HepG2 (cell line): ENCODE results near the gene TUBA4B. TPM values are rescaled to one million over a fixed set of nuclear protein-coding genes. Genes with fewer than 3 reads are reported as not detected.

Source experiments
- ATAC-seq: fragments of 200-7000 bp; cut with Tn5 transposase; 3 replicates; pipeline ENCODE4 v1.9.1; 2020; ENCODE audit warnings: mild to moderate bottlenecking, moderate library complexity
- BruUV-seq: library from RNA; stranded (reverse); fragments of 400-500 nt; replicated peaks from 2 replicates; lab custom pipeline; 2021; lab: Mats Ljungman, UMichigan
- CTCF ChIA-PET: fragments of 300-600 bp; formaldehyde crosslinking; extraction: SDS; loops from one replicate; lab custom pipeline; 2021; ENCODE audit warnings: low total read pairs, inconsistent platforms, low intra/inter-chr PET ratio; lab: Yijun Ruan, JAX
- POLR2A ChIA-PET: fragments of 350-600 bp; sonication (Branson Sonifier 250); formaldehyde crosslinking; loops from one replicate; lab custom pipeline; 2020; ENCODE audit warnings: antibody characterized with exemption, inconsistent platforms; lab: Yijun Ruan, JAX
- DNase-seq: peaks from one replicate; pipeline ENCODE4 v3.0.0-alpha.2; 2015; ENCODE audit warnings: low spot score
- FAIRE-seq: peaks from 3 replicates; lab custom pipeline; 2011; peaks lifted over from hg19 to GRCh38; lab: Jason Lieb, UNC
- H2AFZ ChIP-seq: one replicate; pipeline ENCODE4 v1.6.1; 2011; ENCODE audit warnings: low read length, inconsistent platforms
- H3K27ac ChIP-seq: fragments of 300-600 bp; 3 replicates; pipeline ENCODE4 v1.8.0; 2011; ENCODE audit warnings: mixed run types, mild to moderate bottlenecking, mixed read lengths, low read length, inconsistent platforms; ENCODE audit not compliant: insufficient read depth; ENCODE audit errors: extremely low read length
- H3K27me3 ChIP-seq, 2 experiments: fragments of 200-600 bp in 1 of 2; 2 replicates in 1 of 2; 3 replicates in 1 of 2; pipeline versions ENCODE4 v1.6.0 to v1.8.0; 2011; ENCODE audit warnings: low read length in 2 of 2, mild to moderate bottlenecking in 2 of 2, moderate library complexity in 2 of 2, inconsistent platforms in 1 of 2; ENCODE audit not compliant: insufficient read depth in 2 of 2, control insufficient read depth in 1 of 2
- H3K36me3 ChIP-seq, 2 experiments: fragments of 200-600 bp in 1 of 2; replicated peaks in 1 of 2; 2 replicates in 1 of 2; 3 replicates in 1 of 2; pipeline versions ENCODE4 v1.5.1 to v1.8.0; 2011; ENCODE audit warnings: low read length in 2 of 2, inconsistent platforms in 1 of 2; ENCODE audit not compliant: insufficient read depth in 2 of 2, control insufficient read depth in 1 of 2
- H3K4me1 ChIP-seq: 2 replicates; pipeline ENCODE4 v1.5.1; 2012; ENCODE audit warnings: low read length, inconsistent platforms; ENCODE audit not compliant: insufficient read depth
- H3K4me2 ChIP-seq: 2 replicates; pipeline ENCODE4 v1.6.0; 2011; ENCODE audit warnings: low read depth, low read length, inconsistent platforms
- H3K4me3 ChIP-seq, 3 experiments: fragments of 200-600 bp in 1 of 3; sonication (generic), shearing (Covaris generic) in 1 of 3; replicated peaks in 1 of 3; 2 replicates each; pipeline ENCODE4 v1.5.1; 2011 to 2016; ENCODE audit warnings: low read length in 3 of 3, inconsistent platforms in 2 of 3, low read depth in 2 of 3, mild to moderate bottlenecking in 2 of 3, control low read depth in 1 of 3, mixed read lengths in 1 of 3; ENCODE audit not compliant: insufficient read depth in 1 of 3
- H3K79me2 ChIP-seq: one replicate; pipeline ENCODE4 v1.6.1; 2011; ENCODE audit warnings: low read length, inconsistent platforms; ENCODE audit not compliant: insufficient read depth
- H3K9ac ChIP-seq: 2 replicates; pipeline ENCODE4 v1.6.0; 2011; ENCODE audit warnings: mild to moderate bottlenecking, low read depth, low read length, inconsistent platforms; ENCODE audit not compliant: insufficient read depth
- H3K9me3 ChIP-seq: 2 replicates; pipeline ENCODE4 v1.5.1; 2012; ENCODE audit warnings: mild to moderate bottlenecking, low read length
- H4K20me1 ChIP-seq: 2 replicates; pipeline ENCODE4 v1.6.0; 2011; ENCODE audit warnings: inconsistent platforms, mild to moderate bottlenecking, low read length, moderate library complexity; ENCODE audit not compliant: insufficient read depth
- ZFP1 ChIP-seq: IDR thresholded peaks from 2 replicates; pipeline ENCODE4 v1.6.1; 2016
- ZNF143 ChIP-seq: sonication (generic); formaldehyde crosslinking; IDR thresholded peaks from 2 replicates; pipeline ENCODE4 v1.4.0; 2020; ENCODE audit warnings: missing genetic modification reagents
- ZNF83 ChIP-seq: sonication (generic); formaldehyde crosslinking; IDR thresholded peaks from 2 replicates; pipeline ENCODE4 v1.4.0; 2020; ENCODE audit warnings: missing genetic modification reagents, mild to moderate bottlenecking, borderline replicate concordance
- WGBS: methylation state at CpG from one replicate; pipeline ENCODE4 v1.1.6; 2017; ENCODE audit warnings: low lambda C conversion rate; 5-methylcytosine and 5-hydroxymethylcytosine counted together
- in situ Hi-C: cut with HindIII; loops from 2 replicates; pipeline ENCODE4 v1.10.0; 2017; ENCODE audit warnings: low pct_unique_long_range_greater_than_20kb; ENCODE audit not compliant: extremely low pct_ligation_motif_present
- intact Hi-C: fragments of 100-400 bp; cut with micrococcal nuclease; formaldehyde crosslinking; loops from one replicate; pipeline ENCODE4 v1.10.0; 2022; ENCODE audit not compliant: unreplicated experiment
- polyA plus RNA-seq, 8 experiments: library from polyadenylated mRNA; depleted of rRNA in 3 of 8; stranded (reverse) in 7 of 8; unstranded in 1 of 8; fragments of >200 nt; fragmentation: Illumina TruSeq in 4 of 8; extraction: Trizol in 4 of 8; gene quantifications; 2 replicates each; pipeline versions ENCODE4 v1.2.1 to v1.2.3, GENCODE V29; 2011 to 2016; ENCODE audit warnings: low read depth in 4 of 8, missing spikeins in 1 of 8, mixed read lengths in 1 of 8; ENCODE audit not compliant: insufficient read depth in 1 of 8
- total RNA-seq, 5 experiments: library from RNA; depleted of rRNA; stranded (reverse); fragments of >200 nt; fragmentation: Illumina TruSeq; extraction: Trizol; gene quantifications; 2 replicates each; pipeline ENCODE4 v1.2.3, GENCODE V29; 2016; ENCODE audit warnings: low read depth in 1 of 5
- TF ChIP-seq, protein P1 (sequence below): sonication (generic); formaldehyde crosslinking; IDR thresholded peaks from 2 replicates; pipeline ENCODE4 v1.4.0; 2020; ENCODE audit warnings: mild to moderate bottlenecking, missing genetic modification reagents, borderline replicate concordance
- TF ChIP-seq, protein P2 (sequence below): sonication (generic); formaldehyde crosslinking; IDR thresholded peaks from 2 replicates; pipeline ENCODE4 v1.9.0; 2021; ENCODE audit warnings: missing genetic modification reagents, mild to moderate bottlenecking, borderline replicate concordance
- TF ChIP-seq, protein P3 (sequence below): sonication (generic); formaldehyde crosslinking; IDR thresholded peaks from 2 replicates; pipeline ENCODE4 v1.5.1; 2020; ENCODE audit warnings: mild to moderate bottlenecking, missing genetic modification reagents, moderate library complexity

The TUBA4B gene
- total and polyA plus RNA-seq, 2 of the 13 experiments (the other 11 are each of a cell fraction or from before 2014, with no cell fraction given), result 0.18 to 0.22 TPM

DNA sequence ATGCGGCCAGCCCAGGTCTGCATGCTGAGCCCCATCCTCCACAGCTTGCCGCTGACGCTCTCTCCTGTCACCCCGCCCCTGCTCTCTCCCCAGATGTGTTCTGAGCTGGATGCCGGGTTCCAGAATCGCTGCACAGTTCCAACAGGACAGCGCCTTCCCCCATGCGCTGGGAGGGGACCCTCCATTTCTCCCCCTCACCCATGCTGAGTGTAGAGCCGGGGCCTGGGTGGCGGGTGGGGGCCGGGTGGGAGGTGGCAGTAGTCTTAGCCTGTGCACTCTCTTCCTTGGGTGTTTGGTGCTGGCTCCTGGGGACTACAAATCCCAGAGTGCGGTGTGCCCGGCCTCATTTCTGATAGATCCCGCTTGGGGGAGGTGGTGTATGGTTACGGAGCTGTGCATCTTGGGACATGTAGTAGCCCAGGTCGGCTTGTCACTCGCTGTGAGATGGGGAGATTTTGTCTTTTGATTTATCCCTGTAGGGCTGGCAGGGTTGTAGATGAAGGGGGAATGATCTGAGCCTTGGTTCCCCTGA lies 32.9 kb downstream of the TUBA4B start:
- Histone ChIP-seq H2AFZ (no peak overlapping the region), H3K4me3 (no peak overlapping the region), H3K4me1 (peaks cover 11% of the 10 kb centered on the region; the same call in 1 of the 2 replicates), H4K20me1 (no peaks in the 10 kb centered on the region), H3K4me2 (no peak overlapping the region), H3K9ac (no peak overlapping the region), H3K27me3 (peaks cover 0 to 9% of the 10 kb centered on the region in 2 experiments; a peak in 3 of 5 replicates), H3K9me3 (no peaks in the 10 kb centered on the region), H3K27ac (no peak overlapping the region), H3K79me2 (no peaks in the 10 kb centered on the region), H3K36me3 (peaks cover 4 to 10% of the 10 kb centered on the region in 2 experiments; a peak in 4 of 5 replicates)
- 92% methylated on average over 17 of the region's 17 CpGs for WGBS
- FAIRE-seq (no peak), DNase-seq (no peak), ATAC-seq (0 out of 3 replicates have a peak, but pooled peaks have one; percentile 3)
- CTCF ChIA-PET, result no interaction called here
- intact Hi-C loops (no loop called here), in situ Hi-C loops (no loop called here)
- POLR2A ChIA-PET, result interaction anchor here (0.9 to 3.0 kb wide), 9 partner anchors 7 to 197 kb away, joined by 3 to 14 read pairs (median 5); partner anchors contain the start of genes CNPPD1, DNAJB2, GLB1L and STK16
- TF ChIP-seq ZNF143 (CRISPR knock-in tag), result peak; percentile 61
- no peak for TF ChIP-seq ZNF83 (CRISPR knock-in tag)
- no TSS peak for BruUV-seq

DNA sequence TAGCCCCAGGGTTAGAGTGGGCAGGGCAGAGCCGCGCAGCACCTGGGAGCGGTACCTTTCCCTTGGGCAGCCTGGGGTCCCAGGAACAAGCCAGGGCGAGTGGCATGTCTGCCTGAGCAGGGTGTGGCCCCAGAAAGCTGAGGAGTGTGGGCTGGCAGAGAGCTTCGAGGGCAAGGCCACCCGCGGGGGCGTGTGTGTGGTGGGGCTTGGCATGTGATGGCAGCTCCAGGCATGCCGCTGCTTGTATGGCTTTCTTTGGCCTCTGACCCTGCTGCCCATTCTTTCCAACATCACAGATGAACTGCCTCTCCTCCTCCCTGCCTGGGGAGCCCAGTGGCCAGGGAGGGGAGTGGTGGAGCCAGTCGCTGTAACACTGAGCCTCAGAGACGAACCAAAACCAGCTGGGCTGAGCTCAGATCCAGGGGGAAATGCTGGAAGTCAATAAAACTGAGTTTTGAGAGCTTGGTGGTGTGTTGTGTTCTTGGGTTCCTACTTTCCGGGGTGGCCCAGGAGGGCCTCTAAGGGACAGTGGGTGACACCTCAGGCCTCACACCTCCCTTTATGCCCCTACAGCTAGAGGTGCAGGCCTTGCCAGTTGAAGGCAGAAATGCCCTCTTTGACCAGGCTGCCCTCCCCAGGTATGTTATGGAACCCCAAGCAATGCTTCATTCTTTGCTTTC lies 33.5 kb downstream of the TUBA4B start:
- FAIRE-seq (no peak), DNase-seq (no peak), ATAC-seq (no peak; the same call in 2 of the 3 replicates)
- H3K4me1 ChIP-seq, result peaks cover 11% of the 10 kb centered on the region; the same call in 1 of the 2 replicates
- H3K9me3 ChIP-seq, result no peaks in the 10 kb centered on the region
- no peak overlapping the region for H3K4me2 ChIP-seq
- no peaks in the 10 kb centered on the region for H3K79me2 ChIP-seq
- ChIA-PET POLR2A (interaction anchor here (0.9 to 3.0 kb wide), 9 partner anchors 8 to 196 kb away, joined by 3 to 14 read pairs (median 5); partner anchors contain the start of genes CNPPD1, DNAJB2, GLB1L and STK16), CTCF (no interaction called here)
- intact Hi-C loops (no loop called here), in situ Hi-C loops (no loop called here)
- no peaks in the 10 kb centered on the region for H4K20me1 ChIP-seq
- H3K27me3 ChIP-seq, result peaks cover 0 to 15% of the 10 kb centered on the region in 2 experiments; a peak in 4 of 5 replicates
- no peak overlapping the region for H2AFZ ChIP-seq
- BruUV-seq, result TSS peak; percentile 57
- H3K36me3 ChIP-seq, result peaks cover 4 to 10% of the 10 kb centered on the region in 2 experiments; a peak in 4 of 5 replicates
- no peak overlapping the region for H3K4me3 ChIP-seq
- no peak overlapping the region for H3K9ac ChIP-seq
- no peak overlapping the region for H3K27ac ChIP-seq
- WGBS, result 90% methylated on average over 12 of the region's 12 CpGs
- TF ChIP-seq ZFP1, result no peak
- TF ChIP-seq, protein P1, sequence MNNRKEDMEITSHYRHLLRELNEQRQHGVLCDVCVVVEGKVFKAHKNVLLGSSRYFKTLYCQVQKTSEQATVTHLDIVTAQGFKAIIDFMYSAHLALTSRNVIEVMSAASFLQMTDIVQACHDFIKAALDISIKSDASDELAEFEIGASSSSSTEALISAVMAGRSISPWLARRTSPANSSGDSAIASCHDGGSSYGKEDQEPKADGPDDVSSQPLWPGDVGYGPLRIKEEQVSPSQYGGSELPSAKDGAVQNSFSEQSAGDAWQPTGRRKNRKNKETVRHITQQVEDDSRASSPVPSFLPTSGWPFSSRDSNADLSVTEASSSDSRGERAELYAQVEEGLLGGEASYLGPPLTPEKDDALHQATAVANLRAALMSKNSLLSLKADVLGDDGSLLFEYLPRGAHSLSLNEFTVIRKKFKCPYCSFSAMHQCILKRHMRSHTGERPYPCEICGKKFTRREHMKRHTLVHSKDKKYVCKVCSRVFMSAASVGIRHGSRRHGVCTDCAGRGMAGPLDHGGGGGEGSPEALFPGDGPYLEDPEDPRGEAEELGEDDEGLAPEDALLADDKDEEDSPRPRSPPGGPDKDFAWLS (CRISPR knock-in tag), result no peak
- TF ChIP-seq, protein P2, sequence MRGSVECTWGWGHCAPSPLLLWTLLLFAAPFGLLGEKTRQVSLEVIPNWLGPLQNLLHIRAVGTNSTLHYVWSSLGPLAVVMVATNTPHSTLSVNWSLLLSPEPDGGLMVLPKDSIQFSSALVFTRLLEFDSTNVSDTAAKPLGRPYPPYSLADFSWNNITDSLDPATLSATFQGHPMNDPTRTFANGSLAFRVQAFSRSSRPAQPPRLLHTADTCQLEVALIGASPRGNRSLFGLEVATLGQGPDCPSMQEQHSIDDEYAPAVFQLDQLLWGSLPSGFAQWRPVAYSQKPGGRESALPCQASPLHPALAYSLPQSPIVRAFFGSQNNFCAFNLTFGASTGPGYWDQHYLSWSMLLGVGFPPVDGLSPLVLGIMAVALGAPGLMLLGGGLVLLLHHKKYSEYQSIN (CRISPR knock-in tag), result no peak
- TF ChIP-seq, protein P3, sequence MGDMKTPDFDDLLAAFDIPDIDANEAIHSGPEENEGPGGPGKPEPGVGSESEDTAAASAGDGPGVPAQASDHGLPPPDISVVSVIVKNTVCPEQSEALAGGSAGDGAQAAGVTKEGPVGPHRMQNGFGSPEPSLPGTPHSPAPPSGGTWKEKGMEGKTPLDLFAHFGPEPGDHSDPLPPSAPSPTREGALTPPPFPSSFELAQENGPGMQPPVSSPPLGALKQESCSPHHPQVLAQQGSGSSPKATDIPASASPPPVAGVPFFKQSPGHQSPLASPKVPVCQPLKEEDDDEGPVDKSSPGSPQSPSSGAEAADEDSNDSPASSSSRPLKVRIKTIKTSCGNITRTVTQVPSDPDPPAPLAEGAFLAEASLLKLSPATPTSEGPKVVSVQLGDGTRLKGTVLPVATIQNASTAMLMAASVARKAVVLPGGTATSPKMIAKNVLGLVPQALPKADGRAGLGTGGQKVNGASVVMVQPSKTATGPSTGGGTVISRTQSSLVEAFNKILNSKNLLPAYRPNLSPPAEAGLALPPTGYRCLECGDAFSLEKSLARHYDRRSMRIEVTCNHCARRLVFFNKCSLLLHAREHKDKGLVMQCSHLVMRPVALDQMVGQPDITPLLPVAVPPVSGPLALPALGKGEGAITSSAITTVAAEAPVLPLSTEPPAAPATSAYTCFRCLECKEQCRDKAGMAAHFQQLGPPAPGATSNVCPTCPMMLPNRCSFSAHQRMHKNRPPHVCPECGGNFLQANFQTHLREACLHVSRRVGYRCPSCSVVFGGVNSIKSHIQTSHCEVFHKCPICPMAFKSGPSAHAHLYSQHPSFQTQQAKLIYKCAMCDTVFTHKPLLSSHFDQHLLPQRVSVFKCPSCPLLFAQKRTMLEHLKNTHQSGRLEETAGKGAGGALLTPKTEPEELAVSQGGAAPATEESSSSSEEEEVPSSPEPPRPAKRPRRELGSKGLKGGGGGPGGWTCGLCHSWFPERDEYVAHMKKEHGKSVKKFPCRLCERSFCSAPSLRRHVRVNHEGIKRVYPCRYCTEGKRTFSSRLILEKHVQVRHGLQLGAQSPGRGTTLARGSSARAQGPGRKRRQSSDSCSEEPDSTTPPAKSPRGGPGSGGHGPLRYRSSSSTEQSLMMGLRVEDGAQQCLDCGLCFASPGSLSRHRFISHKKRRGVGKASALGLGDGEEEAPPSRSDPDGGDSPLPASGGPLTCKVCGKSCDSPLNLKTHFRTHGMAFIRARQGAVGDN (CRISPR knock-in tag), result peak; percentile 42; the same call in 1 of the 2 replicates
